Measurements from ENCODE around the gene ATP5MC2.

The ATP5MC2 gene

GRCh38 chr12:53695152-53696145 is 19.6 kb upstream of the ATP5MC2 start:
- peak overlapping the region; percentile 3 for H3K4me3 ChIP-seq (ENCODE audit: control insufficient read depth, low read depth, low read length)
- peak; percentile 60 for DNase-seq (ENCODE audit: low read depth)
- TF ChIP-seq CTCF (conservative IDR thresholded peaks at IDR 0.05; ENCODE audit: control insufficient read depth, insufficient read depth, low read depth, low read length): no peak

GRCh38 chr12:53694756-53695151 is 18.9 kb upstream of the ATP5MC2 start:
- TF ChIP-seq CTCF (conservative IDR thresholded peaks at IDR 0.05; ENCODE audit: control insufficient read depth, insufficient read depth, low read depth, low read length): no peak
- no peak for DNase-seq (ENCODE audit: low read depth)
- no peak overlapping the region for H3K4me3 ChIP-seq (ENCODE audit: control insufficient read depth, low read depth, low read length)

- TF ChIP-seq CTCF (conservative IDR thresholded peaks at IDR 0.05; ENCODE audit: control insufficient read depth, insufficient read depth, low read depth, low read length): no peak
- no peak overlapping the region for H3K4me3 ChIP-seq (ENCODE audit: control insufficient read depth, low read depth, low read length)
- no peak for DNase-seq (ENCODE audit: low read depth)
Observed at GRCh38 chr12:53688134-53688533, 12.3 kb upstream of the ATP5MC2 start.

GRCh38 chr12:53686436-53686835 is 10.6 kb upstream of the ATP5MC2 start:
- H3K4me3 ChIP-seq (ENCODE audit: control insufficient read depth, low read depth, low read length): no peak overlapping the region
- DNase-seq (ENCODE audit: low read depth): no peak
- no peak for TF ChIP-seq CTCF (conservative IDR thresholded peaks at IDR 0.05; ENCODE audit: control insufficient read depth, insufficient read depth, low read depth, low read length)

GRCh38 chr12:53684654-53685220 is 8.9 kb upstream of the ATP5MC2 start:
- DNase-seq (ENCODE audit: low read depth): no peak
- H3K4me3 ChIP-seq (ENCODE audit: control insufficient read depth, low read depth, low read length): no peak overlapping the region
- no peak for TF ChIP-seq CTCF (conservative IDR thresholded peaks at IDR 0.05; ENCODE audit: control insufficient read depth, insufficient read depth, low read depth, low read length)

- DNase-seq (ENCODE audit: low read depth): no peak
- H3K4me3 ChIP-seq (ENCODE audit: control insufficient read depth, low read depth, low read length): no peak overlapping the region
- no peak for TF ChIP-seq CTCF (conservative IDR thresholded peaks at IDR 0.05; ENCODE audit: control insufficient read depth, insufficient read depth, low read depth, low read length)
Observed at GRCh38 chr12:53683983-53684382, 8.1 kb upstream of the ATP5MC2 start.

Data from fibroblast of mammary gland (primary cell).